Liver (tissue), 3 donors: ENCODE results near the gene DMXL2.

Experiments used
- CTCF ChIP-seq: fragments of 150-350 bp; IDR thresholded peaks from 2 replicates; pipeline ENCODE4 v1.5.1; 2017; ENCODE audit warnings: improper control_type of control experiment, low read depth, low read length; ENCODE audit not compliant: missing input control
- GABPA ChIP-seq, 2 donors: IDR thresholded peaks in 1 of 2; conservative IDR thresholded peaks in 1 of 2; 2 replicates each; pipeline ENCODE4 v1.6.1; 2016; ENCODE audit warnings: antibody characterized with exemption in 2 of 2, mild to moderate bottlenecking in 1 of 2, moderate library complexity in 1 of 2
- MAX ChIP-seq: IDR thresholded peaks from 2 replicates; pipeline ENCODE4 v1.6.1; 2016; ENCODE audit warnings: antibody characterized with exemption
- RAD21 ChIP-seq, 2 donors: IDR thresholded peaks; 2 replicates each; pipeline ENCODE4 v1.6.1; 2016; ENCODE audit warnings: antibody characterized with exemption in 2 of 2, mild to moderate bottlenecking in 2 of 2
- SP1 ChIP-seq: IDR thresholded peaks from 2 replicates; pipeline ENCODE4 v1.6.1; 2018; ENCODE audit warnings: antibody characterized with exemption, mild to moderate bottlenecking
- TAF1 ChIP-seq: conservative IDR thresholded peaks from 2 replicates; pipeline ENCODE4 v1.6.1; 2016; ENCODE audit warnings: antibody characterized with exemption, mild to moderate bottlenecking
- TF ChIP-seq, protein P1 (sequence below): IDR thresholded peaks from 2 replicates; pipeline ENCODE4 v1.6.1; 2016; ENCODE audit warnings: antibody characterized with exemption, mild to moderate bottlenecking
- donor health status: healthy.
- donor health status: healthy.

DNA sequence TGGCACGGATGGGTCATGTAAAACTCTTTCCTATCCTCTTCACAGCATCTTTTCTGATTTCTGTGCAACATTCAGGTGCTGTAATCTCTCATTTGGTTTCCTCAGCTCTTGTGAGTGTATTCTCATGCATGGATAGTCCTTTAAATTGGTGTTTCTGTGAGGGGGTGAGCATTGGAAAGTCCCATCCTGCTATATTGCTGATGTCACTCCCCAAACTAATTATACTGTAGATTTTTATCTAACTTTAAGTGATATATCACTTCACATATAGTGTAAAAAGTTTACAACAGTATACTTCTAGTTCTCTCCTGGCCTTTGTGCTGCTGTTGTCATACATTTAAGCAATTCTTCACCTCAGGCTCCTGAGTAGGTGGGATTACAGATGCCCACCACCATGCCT, 178.5 kb downstream of the DMXL2 start:
- TF ChIP-seq CTCF, result no peak
- TF ChIP-seq SP1, result no peak
- TF ChIP-seq GABPA (IDR thresholded peaks at IDR 0.05 in 1 of 2, conservative IDR thresholded peaks at IDR 0.05 in 1 of 2), result no peak
- no peak for TF ChIP-seq RAD21 (IDR thresholded peaks at IDR 0.05)
- TF ChIP-seq, protein P1, sequence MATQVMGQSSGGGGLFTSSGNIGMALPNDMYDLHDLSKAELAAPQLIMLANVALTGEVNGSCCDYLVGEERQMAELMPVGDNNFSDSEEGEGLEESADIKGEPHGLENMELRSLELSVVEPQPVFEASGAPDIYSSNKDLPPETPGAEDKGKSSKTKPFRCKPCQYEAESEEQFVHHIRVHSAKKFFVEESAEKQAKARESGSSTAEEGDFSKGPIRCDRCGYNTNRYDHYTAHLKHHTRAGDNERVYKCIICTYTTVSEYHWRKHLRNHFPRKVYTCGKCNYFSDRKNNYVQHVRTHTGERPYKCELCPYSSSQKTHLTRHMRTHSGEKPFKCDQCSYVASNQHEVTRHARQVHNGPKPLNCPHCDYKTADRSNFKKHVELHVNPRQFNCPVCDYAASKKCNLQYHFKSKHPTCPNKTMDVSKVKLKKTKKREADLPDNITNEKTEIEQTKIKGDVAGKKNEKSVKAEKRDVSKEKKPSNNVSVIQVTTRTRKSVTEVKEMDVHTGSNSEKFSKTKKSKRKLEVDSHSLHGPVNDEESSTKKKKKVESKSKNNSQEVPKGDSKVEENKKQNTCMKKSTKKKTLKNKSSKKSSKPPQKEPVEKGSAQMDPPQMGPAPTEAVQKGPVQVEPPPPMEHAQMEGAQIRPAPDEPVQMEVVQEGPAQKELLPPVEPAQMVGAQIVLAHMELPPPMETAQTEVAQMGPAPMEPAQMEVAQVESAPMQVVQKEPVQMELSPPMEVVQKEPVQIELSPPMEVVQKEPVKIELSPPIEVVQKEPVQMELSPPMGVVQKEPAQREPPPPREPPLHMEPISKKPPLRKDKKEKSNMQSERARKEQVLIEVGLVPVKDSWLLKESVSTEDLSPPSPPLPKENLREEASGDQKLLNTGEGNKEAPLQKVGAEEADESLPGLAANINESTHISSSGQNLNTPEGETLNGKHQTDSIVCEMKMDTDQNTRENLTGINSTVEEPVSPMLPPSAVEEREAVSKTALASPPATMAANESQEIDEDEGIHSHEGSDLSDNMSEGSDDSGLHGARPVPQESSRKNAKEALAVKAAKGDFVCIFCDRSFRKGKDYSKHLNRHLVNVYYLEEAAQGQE, result no peak
- TF ChIP-seq TAF1, result no peak
- no peak for TF ChIP-seq MAX
